WI38 (cell line): ENCODE measurements around the gene SERTAD4.

Experiments
- H3K4me3 ChIP-seq: 2 replicates; pipeline ENCODE4 v1.5.1; 2011; ENCODE audit warnings: low read depth, mild to moderate bottlenecking, control low read depth, low read length
- TF ChIP-seq, protein P1 (sequence below): IDR thresholded peaks from 2 replicates; pipeline ENCODE4 v1.5.1; 2012; ENCODE audit warnings: low read depth, mild to moderate bottlenecking, control low read depth, low read length

The SERTAD4 gene

DNA sequence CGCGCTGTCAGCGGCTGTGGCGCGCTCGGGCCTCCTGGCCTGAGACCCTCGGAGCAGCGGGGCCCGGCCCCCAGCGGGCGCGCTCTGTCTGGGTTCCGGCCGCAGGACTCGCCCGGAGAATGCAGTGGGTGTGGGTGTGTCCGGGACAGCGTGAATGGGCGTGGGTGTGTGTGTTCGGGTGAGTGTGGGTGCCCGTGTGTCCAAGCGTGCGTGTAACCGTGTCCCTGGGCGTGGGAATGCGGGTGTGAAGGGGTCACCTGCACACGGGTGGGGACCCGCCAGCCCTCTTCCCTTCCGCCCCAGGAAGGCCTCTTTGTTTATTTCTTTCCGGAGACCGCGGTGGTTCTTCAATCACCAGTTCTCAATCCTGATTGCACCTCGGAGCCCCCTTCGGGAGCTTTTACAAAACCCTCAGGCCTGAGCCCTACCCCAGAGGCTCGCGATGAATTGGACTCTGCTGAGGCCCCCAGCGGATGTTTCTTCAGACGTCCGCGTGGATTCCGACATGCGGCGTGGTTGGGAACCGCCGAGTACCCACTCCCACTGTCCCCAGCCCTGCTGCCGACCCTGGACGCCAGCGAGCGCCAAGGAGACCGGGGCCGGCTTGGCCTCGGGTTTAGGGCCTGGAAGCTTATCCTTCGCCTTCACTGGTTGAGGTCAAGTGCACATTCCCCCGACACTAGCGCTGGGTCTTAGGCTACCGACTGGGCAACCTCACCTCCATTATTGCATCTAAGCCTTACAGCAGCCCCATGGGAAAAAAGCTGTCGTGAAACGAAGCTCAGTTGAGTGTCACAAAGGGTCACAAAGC lies 19.3 kb downstream of the SERTAD4 start:
- TF ChIP-seq, protein P1, sequence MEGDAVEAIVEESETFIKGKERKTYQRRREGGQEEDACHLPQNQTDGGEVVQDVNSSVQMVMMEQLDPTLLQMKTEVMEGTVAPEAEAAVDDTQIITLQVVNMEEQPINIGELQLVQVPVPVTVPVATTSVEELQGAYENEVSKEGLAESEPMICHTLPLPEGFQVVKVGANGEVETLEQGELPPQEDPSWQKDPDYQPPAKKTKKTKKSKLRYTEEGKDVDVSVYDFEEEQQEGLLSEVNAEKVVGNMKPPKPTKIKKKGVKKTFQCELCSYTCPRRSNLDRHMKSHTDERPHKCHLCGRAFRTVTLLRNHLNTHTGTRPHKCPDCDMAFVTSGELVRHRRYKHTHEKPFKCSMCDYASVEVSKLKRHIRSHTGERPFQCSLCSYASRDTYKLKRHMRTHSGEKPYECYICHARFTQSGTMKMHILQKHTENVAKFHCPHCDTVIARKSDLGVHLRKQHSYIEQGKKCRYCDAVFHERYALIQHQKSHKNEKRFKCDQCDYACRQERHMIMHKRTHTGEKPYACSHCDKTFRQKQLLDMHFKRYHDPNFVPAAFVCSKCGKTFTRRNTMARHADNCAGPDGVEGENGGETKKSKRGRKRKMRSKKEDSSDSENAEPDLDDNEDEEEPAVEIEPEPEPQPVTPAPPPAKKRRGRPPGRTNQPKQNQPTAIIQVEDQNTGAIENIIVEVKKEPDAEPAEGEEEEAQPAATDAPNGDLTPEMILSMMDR, result no peak
- peak overlapping the region; percentile 50 for H3K4me3 ChIP-seq

DNA sequence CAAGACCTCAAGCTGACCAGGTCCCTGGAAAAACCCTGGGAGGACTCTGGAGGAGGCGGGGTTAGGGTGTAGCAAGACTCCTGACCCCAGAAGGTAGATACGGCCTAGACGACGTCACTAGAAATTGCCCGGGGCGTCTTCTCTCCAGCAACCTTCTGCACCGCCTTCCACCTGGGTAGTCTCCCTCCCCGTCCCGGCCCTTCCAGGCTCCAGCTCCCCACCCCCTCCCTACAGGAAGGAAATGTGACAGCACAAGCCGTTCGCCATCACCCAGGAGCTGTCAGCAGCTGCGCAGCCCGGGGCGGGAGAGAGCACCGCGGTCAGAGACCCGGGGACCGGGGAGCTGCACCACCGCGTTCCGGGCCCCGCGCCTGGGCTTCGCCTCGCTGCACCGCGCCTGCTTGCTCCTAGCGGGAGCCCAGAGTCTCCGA lies 20.0 kb downstream of the SERTAD4 start:
- TF ChIP-seq, protein P1, result no peak
- no peak overlapping the region for H3K4me3 ChIP-seq

DNA sequence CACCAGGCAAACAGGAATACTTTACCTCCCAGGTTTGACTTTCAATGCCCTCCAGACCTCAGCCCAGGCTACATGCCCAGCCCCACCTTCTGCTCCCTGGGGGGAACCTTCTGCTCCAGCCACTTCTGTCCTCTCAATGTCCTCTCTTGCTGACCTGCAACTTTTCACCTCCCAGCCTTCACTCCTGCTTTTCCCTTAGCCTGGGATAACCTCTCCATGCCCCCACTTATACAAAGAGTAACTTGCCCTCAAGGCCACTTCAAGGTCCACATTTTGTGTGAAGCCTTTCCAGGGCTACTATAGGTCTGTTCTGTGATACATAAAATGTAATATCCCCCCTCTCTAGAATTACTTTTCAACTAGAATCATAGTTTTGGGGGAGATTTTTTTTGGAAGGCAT lies 21.7 kb downstream of the SERTAD4 start:
- TF ChIP-seq, protein P1, result no peak
- H3K4me3 ChIP-seq, result no peak overlapping the region

DNA sequence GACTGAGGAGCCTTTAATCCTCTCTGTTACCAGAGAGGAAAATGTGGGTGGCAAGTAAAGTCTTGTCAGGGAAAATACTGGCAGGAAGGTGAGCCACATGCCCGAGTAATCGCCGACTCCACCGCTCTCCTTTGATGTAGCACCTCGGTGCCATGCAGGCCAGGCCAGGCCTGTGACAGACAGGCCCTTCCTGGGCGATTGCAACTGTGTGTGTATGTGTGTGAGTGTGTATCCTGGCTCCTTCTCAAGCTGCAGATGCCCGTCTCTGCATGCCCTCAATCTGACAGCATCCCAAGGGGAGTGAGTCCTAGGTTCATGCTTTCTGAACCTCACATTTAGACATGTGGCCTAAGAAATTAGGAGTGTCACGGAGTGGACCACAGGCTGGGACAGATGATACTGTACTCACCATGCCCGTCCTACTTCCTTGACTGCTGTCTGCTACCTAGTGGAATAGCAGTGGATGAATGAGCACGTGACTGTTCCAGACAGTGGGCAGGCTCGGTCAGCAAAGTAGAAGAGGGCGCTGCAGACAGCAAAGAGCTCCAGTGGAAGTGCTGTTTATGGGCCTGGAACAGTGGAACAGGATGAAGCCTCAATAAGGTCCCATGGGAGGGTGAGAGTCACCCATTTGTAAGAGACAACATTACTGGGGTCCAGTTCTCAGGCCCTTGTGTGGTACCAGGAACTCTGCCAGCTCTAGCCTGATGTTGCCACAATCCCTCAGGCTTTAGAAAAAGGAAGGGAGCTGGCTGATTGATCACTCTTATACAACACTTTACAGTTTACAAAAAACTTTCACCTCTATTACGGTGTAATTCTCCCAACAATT lies 25.3 kb downstream of the SERTAD4 start:
- TF ChIP-seq, protein P1, result no peak
- no peak overlapping the region for H3K4me3 ChIP-seq

DNA sequence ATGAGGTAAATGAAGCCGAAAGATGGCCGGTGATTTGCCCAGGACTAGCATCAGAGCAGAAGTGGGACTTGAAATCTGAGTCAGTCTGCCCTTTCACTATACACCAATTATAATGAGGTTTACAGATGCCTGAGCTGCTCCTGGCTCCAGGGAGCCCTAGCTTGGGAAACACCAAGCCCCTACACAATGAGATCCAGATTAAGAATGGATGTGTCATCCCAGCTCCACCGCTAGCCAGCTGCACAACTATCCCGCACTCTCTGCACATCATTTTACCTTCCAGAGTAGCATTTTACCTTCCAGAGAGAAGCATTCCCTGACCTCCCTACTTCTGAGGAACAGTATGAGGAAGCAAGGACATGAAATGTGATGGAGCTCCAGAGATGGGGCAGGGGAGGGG lies 27.0 kb downstream of the SERTAD4 start:
- TF ChIP-seq, protein P1, result no peak

DNA sequence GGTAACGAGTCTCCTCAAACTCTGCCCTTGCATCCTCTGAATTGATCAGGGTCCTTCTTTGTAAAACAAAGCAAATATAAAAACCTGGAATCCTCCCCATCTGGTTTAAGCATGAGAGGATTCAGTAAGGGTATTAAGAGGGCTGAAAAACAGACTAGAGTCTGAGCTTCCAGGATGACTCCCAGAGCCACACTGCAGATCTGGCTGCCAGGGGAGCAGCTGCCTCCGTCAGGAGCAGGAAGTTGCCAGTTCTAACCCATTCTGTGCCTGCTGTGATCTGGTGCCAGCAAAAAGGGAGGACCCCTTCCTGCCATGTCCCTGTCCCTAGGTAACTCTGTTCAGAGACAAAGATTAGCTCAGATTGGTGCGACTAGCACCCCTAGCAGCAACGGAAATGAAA lies 27.5 kb downstream of the SERTAD4 start:
- no peak overlapping the region for H3K4me3 ChIP-seq
- TF ChIP-seq, protein P1, result no peak

More for the DNA sequence above, 27.0 kb downstream of the SERTAD4 start:
- H3K4me3 ChIP-seq, result no peak overlapping the region
